ENCODE results near the gene OSR1.
"Not testable (repeated sequence)": the region's sequence is repeated elsewhere in the genome, so short reads cannot be mapped to it uniquely, and the experiment has no call there.

Gene OSR1

DNA sequence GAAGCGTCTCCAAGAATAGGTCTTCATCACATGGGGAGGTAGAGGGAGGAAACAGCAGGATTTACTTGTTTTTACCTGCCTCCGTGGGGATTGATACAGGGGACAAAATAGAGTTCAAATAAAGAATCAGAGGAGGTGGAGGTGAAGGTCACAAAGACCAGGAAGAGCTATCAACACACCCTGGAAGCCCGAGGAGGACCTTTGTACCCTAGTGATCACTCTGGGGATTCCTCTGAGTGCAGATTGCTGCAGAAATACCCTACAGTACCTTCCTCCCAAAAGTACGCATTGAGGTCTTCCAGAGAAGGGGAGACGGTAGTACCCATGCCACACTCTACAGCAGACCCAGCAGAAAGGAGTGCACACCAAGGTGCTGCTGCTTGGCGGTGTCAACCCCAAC is 44.9 kb downstream of the OSR1 start:
- Histone ChIP-seq H3K4me1 (no peaks in the 10 kb centered on the region), H4K20me1 (no peaks in the 10 kb centered on the region), H3K9me3 (replicated peaks in 1 of 11) (no peaks in the 10 kb centered on the region), H3K27ac (no peak overlapping the region), H3K4me2 (no peak overlapping the region), H3K9ac (no peak overlapping the region), H3K36me3 (no peaks in the 10 kb centered on the region), H3K27me3 (no peaks in the 10 kb centered on the region), H3K4me3 (no peak overlapping the region)
- TF ChIP-seq Cebpa-rat (IDR thresholded peaks at IDR 0.05), result no peak

- H3K27me3 ChIP-seq, result no peaks in the 10 kb centered on the region
- no peak overlapping the region for H3K9ac ChIP-seq
- TF ChIP-seq Cebpa-rat (IDR thresholded peaks at IDR 0.05), result no peak
- H3K36me3 ChIP-seq, result no peaks in the 10 kb centered on the region
- no peaks in the 10 kb centered on the region for H3K9me3 ChIP-seq (replicated peaks in 1 of 11)
- no peak overlapping the region for H3K4me3 ChIP-seq
- no peak overlapping the region for H3K4me2 ChIP-seq
- no peaks in the 10 kb centered on the region for H3K4me1 ChIP-seq
- H3K27ac ChIP-seq, result no peak overlapping the region
- no peaks in the 10 kb centered on the region for H4K20me1 ChIP-seq
Observed at GRCh38 chr2:19312949-19313348, 45.5 kb downstream of the OSR1 start.

DNA sequence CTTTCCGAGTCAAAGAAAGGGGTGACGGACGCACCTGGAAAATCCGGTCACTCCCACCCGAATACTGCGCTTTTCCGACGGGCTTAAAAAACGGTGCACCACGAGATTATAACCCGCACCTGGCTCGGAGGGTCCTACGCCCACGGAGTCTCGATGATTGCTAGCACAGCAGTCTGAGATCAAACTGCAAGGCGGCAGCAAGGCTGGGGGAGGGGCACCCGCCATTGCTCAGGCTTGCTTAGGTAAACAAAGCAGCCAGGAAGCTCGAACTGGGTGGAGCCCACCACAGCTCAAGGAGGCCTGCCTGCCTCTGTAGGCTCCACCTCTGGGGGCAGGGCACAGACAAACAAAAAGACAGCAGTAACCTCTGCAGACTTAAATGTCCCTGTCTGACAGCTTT is 52.4 kb downstream of the OSR1 start:
- not testable (repeated sequence) for H4K20me1 ChIP-seq; H3K27ac ChIP-seq; H3K4me2 ChIP-seq; H3K4me3 ChIP-seq; H3K9me3 ChIP-seq (replicated peaks in 1 of 11); H3K36me3 ChIP-seq; H3K27me3 ChIP-seq; H3K9ac ChIP-seq
- peaks cover 0 to 14% (median 10%) of the 10 kb centered on the region in 10 experiments; a peak in 14 of 20 replicates for H3K4me1 ChIP-seq

DNA sequence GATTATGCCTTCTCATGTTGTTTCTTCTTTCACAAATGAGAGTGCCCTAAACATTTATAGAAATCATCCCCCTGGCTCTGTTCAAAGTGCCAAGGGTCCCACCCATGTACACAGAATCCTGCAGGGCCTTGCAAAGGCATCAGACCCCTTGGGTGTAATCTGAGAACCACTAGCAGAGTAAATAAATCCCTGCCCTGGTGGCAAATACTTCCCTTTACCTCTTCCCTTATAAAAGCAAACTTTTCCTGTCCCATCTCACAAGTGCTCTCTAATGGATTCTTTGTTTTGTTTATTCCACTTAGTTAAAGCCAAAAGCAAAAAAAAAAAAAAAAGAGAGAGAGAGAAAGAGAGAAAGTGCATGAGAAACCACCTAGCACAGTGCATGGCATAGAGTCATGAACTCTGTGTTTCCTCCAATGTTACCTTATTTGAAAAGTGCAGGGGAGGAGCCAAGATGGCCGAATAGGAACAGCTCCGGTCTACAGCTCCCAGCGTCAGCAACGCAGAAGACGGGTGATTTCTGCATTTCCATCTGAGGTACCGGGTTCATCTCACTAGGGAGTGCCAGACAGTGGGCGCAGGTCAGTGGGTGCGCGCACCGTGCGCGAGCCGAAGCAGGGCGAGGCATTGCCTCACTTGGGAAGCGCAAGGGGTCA is 52.9 kb downstream of the OSR1 start:
- H3K36me3 ChIP-seq; H3K27ac ChIP-seq; H3K9ac ChIP-seq; H3K27me3 ChIP-seq; H3K4me3 ChIP-seq; H3K4me2 ChIP-seq; H3K9me3 ChIP-seq (replicated peaks in 1 of 11); H4K20me1 ChIP-seq: not testable (repeated sequence)
- H3K4me1 ChIP-seq, result peaks cover 0 to 14% (median 10%) of the 10 kb centered on the region in 10 experiments; a peak in 14 of 20 replicates

DNA sequence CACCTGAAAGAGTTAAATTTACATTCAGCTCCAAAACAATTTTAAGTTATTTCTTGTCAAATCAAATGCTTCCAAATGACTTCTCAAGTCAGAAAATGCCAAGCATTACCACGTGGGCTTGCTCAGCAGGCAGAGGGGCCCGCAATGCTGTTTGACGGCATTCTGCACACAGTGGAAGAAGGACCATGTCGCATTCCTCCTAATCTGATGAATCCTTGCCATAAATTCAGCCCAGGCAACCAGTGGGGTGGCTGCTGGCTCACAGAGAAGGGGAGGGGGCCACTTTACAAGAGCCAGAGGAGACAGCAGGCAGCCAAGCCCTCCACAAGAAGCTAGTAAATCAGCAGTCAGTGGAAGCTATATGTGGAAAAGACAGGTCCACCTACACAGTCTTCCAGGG is 56.7 kb downstream of the OSR1 start:
- Histone ChIP-seq H3K9me3 (replicated peaks in 1 of 11) (no peaks in the 10 kb centered on the region), H3K36me3 (no peaks in the 10 kb centered on the region), H3K4me1 (peaks cover 0 to 14% (median 10%) of the 10 kb centered on the region in 10 experiments; a peak in 14 of 20 replicates), H3K27ac (no peak overlapping the region), H4K20me1 (no peaks in the 10 kb centered on the region), H3K27me3 (no peaks in the 10 kb centered on the region), H3K4me3 (no peak overlapping the region), H3K9ac (no peak overlapping the region), H3K4me2 (no peak overlapping the region)
- no peak for TF ChIP-seq Cebpa-rat (IDR thresholded peaks at IDR 0.05)

Measured in BLaER1 treated with 17β-estradiol and CSF1 and Interleukin-3, amounts not matched to agents 10 nM and 100 nM (cell line).